ENCODE results near the gene DPP6. TPM values are rescaled to one million over a fixed set of nuclear protein-coding genes. Genes with fewer than 3 reads are reported as not detected.

Gene DPP6
- total and polyA plus RNA-seq, 2 experiments from 2014 or later = not detected

DNA sequence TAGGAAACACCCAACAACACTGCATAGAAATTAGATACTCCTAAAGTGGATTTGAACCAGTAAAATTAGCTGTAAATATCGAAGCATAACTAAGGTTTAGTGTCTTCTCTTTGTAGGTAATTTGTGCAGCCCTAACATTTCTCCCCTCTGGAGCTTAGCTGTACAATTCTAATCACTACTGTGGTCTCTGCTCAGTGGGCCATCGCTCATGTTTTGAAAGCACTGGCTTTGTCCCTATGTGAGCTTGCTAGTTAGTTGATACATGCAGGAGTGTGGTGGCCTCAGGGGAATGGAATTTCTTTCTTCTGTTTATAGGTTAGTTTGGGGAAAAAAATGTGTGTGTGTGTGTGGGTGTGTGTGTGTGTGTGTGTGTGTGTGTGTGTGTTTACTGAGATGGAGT lies 373.1 kb downstream of the DPP6 start (continued):
- TF ChIP-seq, protein P1, sequence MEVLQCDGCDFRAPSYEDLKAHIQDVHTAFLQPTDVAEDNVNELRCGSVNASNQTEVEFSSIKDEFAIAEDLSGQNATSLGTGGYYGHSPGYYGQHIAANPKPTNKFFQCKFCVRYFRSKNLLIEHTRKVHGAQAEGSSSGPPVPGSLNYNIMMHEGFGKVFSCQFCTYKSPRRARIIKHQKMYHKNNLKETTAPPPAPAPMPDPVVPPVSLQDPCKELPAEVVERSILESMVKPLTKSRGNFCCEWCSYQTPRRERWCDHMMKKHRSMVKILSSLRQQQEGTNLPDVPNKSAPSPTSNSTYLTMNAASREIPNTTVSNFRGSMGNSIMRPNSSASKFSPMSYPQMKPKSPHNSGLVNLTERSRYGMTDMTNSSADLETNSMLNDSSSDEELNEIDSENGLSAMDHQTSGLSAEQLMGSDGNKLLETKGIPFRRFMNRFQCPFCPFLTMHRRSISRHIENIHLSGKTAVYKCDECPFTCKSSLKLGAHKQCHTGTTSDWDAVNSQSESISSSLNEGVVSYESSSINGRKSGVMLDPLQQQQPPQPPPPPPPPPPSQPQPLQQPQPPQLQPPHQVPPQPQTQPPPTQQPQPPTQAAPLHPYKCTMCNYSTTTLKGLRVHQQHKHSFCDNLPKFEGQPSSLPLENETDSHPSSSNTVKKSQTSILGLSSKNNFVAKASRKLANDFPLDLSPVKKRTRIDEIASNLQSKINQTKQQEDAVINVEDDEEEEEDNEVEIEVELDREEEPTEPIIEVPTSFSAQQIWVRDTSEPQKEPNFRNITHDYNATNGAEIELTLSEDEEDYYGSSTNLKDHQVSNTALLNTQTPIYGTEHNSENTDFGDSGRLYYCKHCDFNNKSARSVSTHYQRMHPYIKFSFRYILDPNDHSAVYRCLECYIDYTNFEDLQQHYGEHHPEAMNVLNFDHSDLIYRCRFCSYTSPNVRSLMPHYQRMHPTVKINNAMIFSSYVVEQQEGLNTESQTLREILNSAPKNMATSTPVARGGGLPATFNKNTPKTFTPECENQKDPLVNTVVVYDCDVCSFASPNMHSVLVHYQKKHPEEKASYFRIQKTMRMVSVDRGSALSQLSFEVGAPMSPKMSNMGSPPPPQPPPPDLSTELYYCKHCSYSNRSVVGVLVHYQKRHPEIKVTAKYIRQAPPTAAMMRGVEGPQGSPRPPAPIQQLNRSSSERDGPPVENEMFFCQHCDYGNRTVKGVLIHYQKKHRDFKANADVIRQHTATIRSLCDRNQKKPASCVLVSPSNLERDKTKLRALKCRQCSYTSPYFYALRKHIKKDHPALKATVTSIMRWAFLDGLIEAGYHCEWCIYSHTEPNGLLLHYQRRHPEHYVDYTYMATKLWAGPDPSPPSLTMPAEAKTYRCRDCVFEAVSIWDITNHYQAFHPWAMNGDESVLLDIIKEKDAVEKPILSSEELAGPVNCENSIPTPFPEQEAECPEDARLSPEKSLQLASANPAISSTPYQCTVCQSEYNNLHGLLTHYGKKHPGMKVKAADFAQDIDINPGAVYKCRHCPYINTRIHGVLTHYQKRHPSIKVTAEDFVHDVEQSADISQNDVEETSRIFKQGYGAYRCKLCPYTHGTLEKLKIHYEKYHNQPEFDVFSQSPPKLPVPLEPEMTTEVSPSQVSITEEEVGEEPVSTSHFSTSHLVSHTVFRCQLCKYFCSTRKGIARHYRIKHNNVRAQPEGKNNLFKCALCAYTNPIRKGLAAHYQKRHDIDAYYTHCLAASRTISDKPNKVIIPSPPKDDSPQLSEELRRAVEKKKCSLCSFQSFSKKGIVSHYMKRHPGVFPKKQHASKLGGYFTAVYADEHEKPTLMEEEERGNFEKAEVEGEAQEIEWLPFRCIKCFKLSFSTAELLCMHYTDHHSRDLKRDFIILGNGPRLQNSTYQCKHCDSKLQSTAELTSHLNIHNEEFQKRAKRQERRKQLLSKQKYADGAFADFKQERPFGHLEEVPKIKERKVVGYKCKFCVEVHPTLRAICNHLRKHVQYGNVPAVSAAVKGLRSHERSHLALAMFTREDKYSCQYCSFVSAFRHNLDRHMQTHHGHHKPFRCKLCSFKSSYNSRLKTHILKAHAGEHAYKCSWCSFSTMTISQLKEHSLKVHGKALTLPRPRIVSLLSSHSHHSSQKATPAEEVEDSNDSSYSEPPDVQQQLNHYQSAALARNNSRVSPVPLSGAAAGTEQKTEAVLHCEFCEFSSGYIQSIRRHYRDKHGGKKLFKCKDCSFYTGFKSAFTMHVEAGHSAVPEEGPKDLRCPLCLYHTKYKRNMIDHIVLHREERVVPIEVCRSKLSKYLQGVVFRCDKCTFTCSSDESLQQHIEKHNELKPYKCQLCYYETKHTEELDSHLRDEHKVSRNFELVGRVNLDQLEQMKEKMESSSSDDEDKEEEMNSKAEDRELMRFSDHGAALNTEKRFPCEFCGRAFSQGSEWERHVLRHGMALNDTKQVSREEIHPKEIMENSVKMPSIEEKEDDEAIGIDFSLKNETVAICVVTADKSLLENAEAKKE (CRISPR knock-in tag; IDR thresholded peaks at IDR 0.05) = no peak
- TF ChIP-seq JUNB (IDR thresholded peaks at IDR 0.05; ENCODE audit: unreplicated experiment) = no peak

DNA sequence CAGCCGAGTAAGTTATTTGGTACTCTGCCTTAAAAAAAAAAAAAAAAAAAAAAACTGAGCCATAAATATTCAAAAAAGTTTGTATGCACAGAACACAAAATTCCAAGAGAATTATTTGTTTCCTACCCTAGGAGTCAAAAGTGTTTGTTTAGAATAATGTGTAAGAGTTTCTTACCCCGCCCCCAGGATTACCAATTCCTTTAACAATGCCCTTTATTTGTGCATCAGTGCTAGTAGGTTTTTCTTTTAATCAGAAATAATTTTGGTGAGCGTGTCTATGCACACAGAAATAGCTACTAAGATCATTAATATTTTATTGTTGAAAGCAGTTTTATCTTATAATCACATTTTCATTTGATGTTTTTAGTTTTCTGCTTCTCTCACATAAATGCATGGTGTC lies 374.6 kb downstream of the DPP6 start:
- Histone ChIP-seq H3K4me3 (no peak overlapping the region), H3K36me3 (ENCODE audit: insufficient read depth) (no peaks in the 10 kb centered on the region), H4K20me1 (replicated peaks; ENCODE audit: insufficient read depth) (no peaks in the 10 kb centered on the region), H2AFZ (no peak overlapping the region), H3K27ac (ENCODE audit: low read depth) (no peak overlapping the region), H3F3A (replicated peaks; ENCODE audit: low read depth) (no peaks in the 10 kb centered on the region), H3K9me2 (ENCODE audit: insufficient read depth) (no peaks in the 10 kb centered on the region), H3K79me2 (replicated peaks; ENCODE audit: insufficient read depth) (no peaks in the 10 kb centered on the region), H3K4me2 (no peak overlapping the region), H3K27me3 (ENCODE audit: insufficient read depth) (no peaks in the 10 kb centered on the region), H3K4me1 (ENCODE audit: insufficient read depth) (no peaks in the 10 kb centered on the region)
- Mint-ChIP-seq H3K27ac (no peak overlapping the region), H3K27me3 (ENCODE audit: insufficient read depth, low read depth, poor library complexity) (peaks cover 3% of the 10 kb centered on the region), H3K9me3 (no peaks in the 10 kb centered on the region), H3K4me1 (peaks cover 10% of the 10 kb centered on the region), H3K36me3 (ENCODE audit: low read depth) (no peaks in the 10 kb centered on the region), H3K4me3 (no peak overlapping the region)
- no peak for TF ChIP-seq STAT1 (IDR thresholded peaks at IDR 0.05; ENCODE audit: unreplicated experiment)
- ATAC-seq (no peak), DNase-seq (ENCODE audit: low spot score) (no peak)

DNA sequence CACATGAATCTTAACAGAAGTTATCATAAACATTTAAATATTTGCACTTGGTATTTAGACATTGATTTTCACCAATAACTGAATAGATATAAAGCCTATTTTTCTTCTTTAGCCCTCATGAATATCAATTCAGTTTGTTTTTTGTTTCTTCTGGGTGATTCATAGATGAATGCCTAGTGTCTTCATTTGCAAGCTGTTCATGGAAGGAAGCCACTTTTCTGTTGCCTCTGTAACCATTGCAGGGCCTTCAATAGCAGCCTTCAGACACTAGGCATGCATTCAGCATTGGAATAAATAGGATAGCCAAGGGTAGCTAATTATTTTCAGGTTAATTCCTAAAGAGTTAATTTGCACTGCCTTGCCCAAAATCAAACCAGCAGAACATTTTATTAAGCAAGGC lies 375.3 kb downstream of the DPP6 start:
- H3K27ac Mint-ChIP-seq = no peak overlapping the region
- H3K36me3 Mint-ChIP-seq (ENCODE audit: low read depth) = no peaks in the 10 kb centered on the region
- H4K20me1 ChIP-seq (replicated peaks; ENCODE audit: insufficient read depth) = no peaks in the 10 kb centered on the region
- DNase-seq (ENCODE audit: low spot score) (no peak), ATAC-seq (no peak)
- H3K4me1 Mint-ChIP-seq = peaks cover 10% of the 10 kb centered on the region
- no peak overlapping the region for H2AFZ ChIP-seq
- H3K4me2 ChIP-seq = no peak overlapping the region
- H3K27ac ChIP-seq (ENCODE audit: low read depth) = no peak overlapping the region
- no peak overlapping the region for H3K4me3 Mint-ChIP-seq
- H3K9me3 Mint-ChIP-seq = no peaks in the 10 kb centered on the region
- H3K9me2 ChIP-seq (ENCODE audit: insufficient read depth) = no peaks in the 10 kb centered on the region
- no peaks in the 10 kb centered on the region for H3K4me1 ChIP-seq (ENCODE audit: insufficient read depth)
- H3K36me3 ChIP-seq (ENCODE audit: insufficient read depth) = no peaks in the 10 kb centered on the region
- no peaks in the 10 kb centered on the region for H3K27me3 ChIP-seq (ENCODE audit: insufficient read depth)
- H3F3A ChIP-seq (replicated peaks; ENCODE audit: low read depth) = no peaks in the 10 kb centered on the region
- H3K27me3 Mint-ChIP-seq (ENCODE audit: insufficient read depth, low read depth, poor library complexity) = peaks cover 4% of the 10 kb centered on the region
- no peaks in the 10 kb centered on the region for H3K79me2 ChIP-seq (replicated peaks; ENCODE audit: insufficient read depth)
- H3K4me3 ChIP-seq = no peak overlapping the region
- no peak for TF ChIP-seq STAT1 (IDR thresholded peaks at IDR 0.05; ENCODE audit: unreplicated experiment)
- no peak for TF ChIP-seq CREB1 (CRISPR knock-in tag; IDR thresholded peaks at IDR 0.05; ENCODE audit: low read depth)
- TF ChIP-seq, protein P2, sequence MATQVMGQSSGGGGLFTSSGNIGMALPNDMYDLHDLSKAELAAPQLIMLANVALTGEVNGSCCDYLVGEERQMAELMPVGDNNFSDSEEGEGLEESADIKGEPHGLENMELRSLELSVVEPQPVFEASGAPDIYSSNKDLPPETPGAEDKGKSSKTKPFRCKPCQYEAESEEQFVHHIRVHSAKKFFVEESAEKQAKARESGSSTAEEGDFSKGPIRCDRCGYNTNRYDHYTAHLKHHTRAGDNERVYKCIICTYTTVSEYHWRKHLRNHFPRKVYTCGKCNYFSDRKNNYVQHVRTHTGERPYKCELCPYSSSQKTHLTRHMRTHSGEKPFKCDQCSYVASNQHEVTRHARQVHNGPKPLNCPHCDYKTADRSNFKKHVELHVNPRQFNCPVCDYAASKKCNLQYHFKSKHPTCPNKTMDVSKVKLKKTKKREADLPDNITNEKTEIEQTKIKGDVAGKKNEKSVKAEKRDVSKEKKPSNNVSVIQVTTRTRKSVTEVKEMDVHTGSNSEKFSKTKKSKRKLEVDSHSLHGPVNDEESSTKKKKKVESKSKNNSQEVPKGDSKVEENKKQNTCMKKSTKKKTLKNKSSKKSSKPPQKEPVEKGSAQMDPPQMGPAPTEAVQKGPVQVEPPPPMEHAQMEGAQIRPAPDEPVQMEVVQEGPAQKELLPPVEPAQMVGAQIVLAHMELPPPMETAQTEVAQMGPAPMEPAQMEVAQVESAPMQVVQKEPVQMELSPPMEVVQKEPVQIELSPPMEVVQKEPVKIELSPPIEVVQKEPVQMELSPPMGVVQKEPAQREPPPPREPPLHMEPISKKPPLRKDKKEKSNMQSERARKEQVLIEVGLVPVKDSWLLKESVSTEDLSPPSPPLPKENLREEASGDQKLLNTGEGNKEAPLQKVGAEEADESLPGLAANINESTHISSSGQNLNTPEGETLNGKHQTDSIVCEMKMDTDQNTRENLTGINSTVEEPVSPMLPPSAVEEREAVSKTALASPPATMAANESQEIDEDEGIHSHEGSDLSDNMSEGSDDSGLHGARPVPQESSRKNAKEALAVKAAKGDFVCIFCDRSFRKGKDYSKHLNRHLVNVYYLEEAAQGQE (IDR thresholded peaks at IDR 0.05; ENCODE audit: unreplicated experiment) = no peak
- TF ChIP-seq, protein P3, sequence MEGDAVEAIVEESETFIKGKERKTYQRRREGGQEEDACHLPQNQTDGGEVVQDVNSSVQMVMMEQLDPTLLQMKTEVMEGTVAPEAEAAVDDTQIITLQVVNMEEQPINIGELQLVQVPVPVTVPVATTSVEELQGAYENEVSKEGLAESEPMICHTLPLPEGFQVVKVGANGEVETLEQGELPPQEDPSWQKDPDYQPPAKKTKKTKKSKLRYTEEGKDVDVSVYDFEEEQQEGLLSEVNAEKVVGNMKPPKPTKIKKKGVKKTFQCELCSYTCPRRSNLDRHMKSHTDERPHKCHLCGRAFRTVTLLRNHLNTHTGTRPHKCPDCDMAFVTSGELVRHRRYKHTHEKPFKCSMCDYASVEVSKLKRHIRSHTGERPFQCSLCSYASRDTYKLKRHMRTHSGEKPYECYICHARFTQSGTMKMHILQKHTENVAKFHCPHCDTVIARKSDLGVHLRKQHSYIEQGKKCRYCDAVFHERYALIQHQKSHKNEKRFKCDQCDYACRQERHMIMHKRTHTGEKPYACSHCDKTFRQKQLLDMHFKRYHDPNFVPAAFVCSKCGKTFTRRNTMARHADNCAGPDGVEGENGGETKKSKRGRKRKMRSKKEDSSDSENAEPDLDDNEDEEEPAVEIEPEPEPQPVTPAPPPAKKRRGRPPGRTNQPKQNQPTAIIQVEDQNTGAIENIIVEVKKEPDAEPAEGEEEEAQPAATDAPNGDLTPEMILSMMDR (conservative IDR thresholded peaks at IDR 0.05; ENCODE audit: low read depth in 2 of 2) = no peak
- TF ChIP-seq ZNF114 (CRISPR knock-in tag; IDR thresholded peaks at IDR 0.05) = no peak
- TF ChIP-seq EZH2 (IDR thresholded peaks at IDR 0.05; ENCODE audit: low read depth, unreplicated experiment) = no peak
- TF ChIP-seq POLR2AphosphoS5 (IDR thresholded peaks at IDR 0.05; ENCODE audit: low read depth) = no peak
